H9 (cell line): ENCODE results near the gene TRIOBP. TPM values are rescaled to one million over a fixed set of nuclear protein-coding genes. Genes with fewer than 3 reads are reported as not detected.

Source experiments
- DNase-seq: peaks from one replicate; pipeline ENCODE4 v3.0.0-alpha.2; 2017
- H2AFZ ChIP-seq: one replicate; pipeline ENCODE4 v1.6.1; 2013; ENCODE audit warnings: mild to moderate bottlenecking, low read length, control low read depth, moderate library complexity
- H2AK5ac ChIP-seq: 2 replicates; pipeline ENCODE4 v1.6.1; 2013; ENCODE audit warnings: low read length, control low read depth, mixed read lengths; ENCODE audit not compliant: insufficient read length
- H2BK120ac ChIP-seq: one replicate; pipeline ENCODE4 v1.6.1; 2013; ENCODE audit warnings: low read depth, mild to moderate bottlenecking, low read length, control low read depth, inconsistent platforms; ENCODE audit not compliant: poor library complexity, severe bottlenecking
- H2BK12ac ChIP-seq: 2 replicates; pipeline ENCODE4 v1.6.1; 2013; ENCODE audit warnings: low read length, control low read depth, mixed read lengths, low read depth; ENCODE audit not compliant: insufficient read length
- H2BK15ac ChIP-seq: 2 replicates; pipeline ENCODE4 v1.6.1; 2013; ENCODE audit warnings: low read depth, low read length, control low read depth
- H2BK20ac ChIP-seq: one replicate; pipeline ENCODE4 v1.6.1; 2013; ENCODE audit warnings: low read depth, mild to moderate bottlenecking, low read length, control low read depth, inconsistent platforms; ENCODE audit not compliant: poor library complexity, severe bottlenecking
- H2BK5ac ChIP-seq: 2 replicates; pipeline ENCODE4 v1.6.1; 2013; ENCODE audit warnings: low read length, control low read depth, mixed read lengths; ENCODE audit not compliant: insufficient read length
- H3K14ac ChIP-seq: 2 replicates; pipeline ENCODE4 v1.6.1; 2013; ENCODE audit warnings: low read length, control low read depth; ENCODE audit not compliant: insufficient read depth
- H3K18ac ChIP-seq: 2 replicates; pipeline ENCODE4 v1.6.1; 2013; ENCODE audit warnings: low read depth, mild to moderate bottlenecking, mixed read lengths, low read length, control low read depth; ENCODE audit not compliant: insufficient read length
- H3K23ac ChIP-seq: 2 replicates; pipeline ENCODE4 v1.6.1; 2013; ENCODE audit warnings: low read length, control low read depth, mixed read lengths, low read depth; ENCODE audit not compliant: insufficient read length
- H3K23me2 ChIP-seq: 2 replicates; pipeline ENCODE4 v1.6.1; 2013; ENCODE audit warnings: low read depth, mild to moderate bottlenecking, mixed read lengths, low read length, control low read depth; ENCODE audit not compliant: insufficient read length, poor library complexity, severe bottlenecking
- H3K27ac ChIP-seq: 2 replicates; pipeline ENCODE4 v1.5.1; 2013; ENCODE audit warnings: low read length, control low read depth, mixed read lengths, low read depth; ENCODE audit not compliant: insufficient read length
- H3K27me3 ChIP-seq: 2 replicates; pipeline ENCODE4 v1.6.1; 2013; ENCODE audit warnings: low read length, control low read depth, inconsistent platforms; ENCODE audit not compliant: insufficient read depth
- H3K4ac ChIP-seq: 2 replicates; pipeline ENCODE4 v1.6.1; 2013; ENCODE audit warnings: low read depth, mild to moderate bottlenecking, control low read depth, inconsistent platforms, low read length, moderate library complexity
- H3K4me1 ChIP-seq: 2 replicates; pipeline ENCODE4 v1.6.1; 2013; ENCODE audit warnings: low read length, control low read depth, inconsistent platforms; ENCODE audit not compliant: insufficient read depth
- H3K4me2 ChIP-seq: 2 replicates; pipeline ENCODE4 v1.6.1; 2013; ENCODE audit warnings: low read length, control low read depth, mixed read lengths; ENCODE audit not compliant: insufficient read length, insufficient read depth
- H3K56ac ChIP-seq: 2 replicates; pipeline ENCODE4 v1.6.1; 2013; ENCODE audit warnings: low read depth, mild to moderate bottlenecking, mixed read lengths, low read length, control low read depth; ENCODE audit not compliant: insufficient read length
- H3K79me1 ChIP-seq: 2 replicates; pipeline ENCODE4 v1.6.1; 2013; ENCODE audit warnings: low read depth, mild to moderate bottlenecking, moderate library complexity, low read length, control low read depth, inconsistent platforms; ENCODE audit not compliant: insufficient read depth, poor library complexity, severe bottlenecking
- H3K79me2 ChIP-seq: 2 replicates; pipeline ENCODE4 v1.6.1; 2013; ENCODE audit warnings: low read length, control low read depth, inconsistent platforms; ENCODE audit not compliant: insufficient read depth
- H3K9ac ChIP-seq: 2 replicates; pipeline ENCODE4 v1.6.1; 2013; ENCODE audit warnings: low read length, control low read depth, mixed read lengths; ENCODE audit not compliant: insufficient read length; ENCODE audit errors: extremely low read depth
- H3K9me3 ChIP-seq: one replicate; pipeline ENCODE4 v1.6.1; 2013; ENCODE audit warnings: low read depth, low read length, inconsistent platforms; ENCODE audit not compliant: control insufficient read depth
- H3T11ph ChIP-seq: one replicate; pipeline ENCODE4 v1.6.1; 2013; ENCODE audit warnings: mild to moderate bottlenecking, low read length, control low read depth, inconsistent platforms
- H4K20me1 ChIP-seq: one replicate; pipeline ENCODE4 v1.6.1; 2013; ENCODE audit not compliant: control insufficient read depth, insufficient read length, insufficient read depth
- H4K5ac ChIP-seq: 2 replicates; pipeline ENCODE4 v1.6.1; 2013; ENCODE audit warnings: low read depth, mild to moderate bottlenecking, mixed read lengths, low read length, control low read depth; ENCODE audit not compliant: insufficient read length
- H4K8ac ChIP-seq: replicated peaks from 2 replicates; pipeline ENCODE4 v1.6.1; 2013; ENCODE audit warnings: low read length, control low read depth, mixed read lengths, low read depth; ENCODE audit not compliant: insufficient read length
- H4K91ac ChIP-seq: 2 replicates; pipeline ENCODE4 v1.6.1; 2013; ENCODE audit warnings: low read depth, mild to moderate bottlenecking, moderate library complexity, mixed read lengths, low read length, control low read depth; ENCODE audit not compliant: insufficient read length
- H3K27ac Mint-ChIP-seq, 3 experiments: 2 replicates in 2 of 3; 3 replicates in 1 of 3; pipeline ENCODE4 v1.8.0; 2020 to 2021; ENCODE audit warnings: mixed read lengths in 3 of 3, mild to moderate bottlenecking in 1 of 3, moderate library complexity in 1 of 3
- H3K27me3 Mint-ChIP-seq: 2 replicates; pipeline ENCODE4 v1.8.0; 2021; ENCODE audit warnings: low read depth, mild to moderate bottlenecking, moderate library complexity, mixed read lengths
- H3K36me3 Mint-ChIP-seq, 3 experiments: 2 replicates in 2 of 3; 3 replicates in 1 of 3; pipeline ENCODE4 v1.8.0; 2020 to 2021; ENCODE audit warnings: low read depth in 3 of 3, mixed read lengths in 3 of 3; ENCODE audit not compliant: insufficient read depth in 1 of 3
- H3K4me1 Mint-ChIP-seq, 2 experiments: 2 replicates each; pipeline ENCODE4 v1.8.0; 2020; ENCODE audit warnings: mixed read lengths in 2 of 2
- H3K4me3 Mint-ChIP-seq, 2 experiments: 2 replicates in 1 of 2; 3 replicates in 1 of 2; pipeline ENCODE4 v1.8.0; 2020 to 2021; ENCODE audit warnings: mild to moderate bottlenecking in 2 of 2, mixed read lengths in 2 of 2, moderate library complexity in 1 of 2
- H3K9me3 Mint-ChIP-seq, 2 experiments: 2 replicates in 1 of 2; 3 replicates in 1 of 2; pipeline ENCODE4 v1.8.0; 2020; ENCODE audit warnings: mild to moderate bottlenecking in 2 of 2, mixed read lengths in 2 of 2, moderate library complexity in 1 of 2
- WGBS: extraction: QIAGEN DNeasy Blood & Tissue Kit; methylation state at CpG from one replicate; pipeline ENCODE4 v1.1.7; 2013; ENCODE audit warnings: missing lambda C conversion rate, low lambda C conversion rate, mixed read lengths; ENCODE audit not compliant: insufficient read length; ENCODE audit errors: extremely low coverage; 5-methylcytosine and 5-hydroxymethylcytosine counted together
- total RNA-seq: library from RNA; stranded (reverse); gene quantifications from 2 replicates; pipeline ENCODE4 v1.2.1, GENCODE V29; 2021
- TF ChIP-seq, protein P1 (sequence below): fragments of 200-600 bp; sonication (generic); conservative IDR thresholded peaks from 3 replicates; pipeline ENCODE4 v1.8.0; 2021; ENCODE audit warnings: antibody characterized with exemption, mild to moderate bottlenecking

TRIOBP gene
- total RNA-seq, 1 experiment from 2014 or later: 52.7 TPM

- Histone ChIP-seq H3K4me1 (peaks cover 2% of the 10 kb centered on the region; the same call in 1 of the 2 replicates), H4K20me1 (no peaks in the 10 kb centered on the region), H2BK20ac (no peak within 1 kb of the TSS), H3K4ac (no peak within 1 kb of the TSS), H3K9ac (peak within 1 kb of the TSS; percentile 53), H2AK5ac (no peak within 1 kb of the TSS), H2BK120ac (no peak within 1 kb of the TSS), H3K18ac (no peak within 1 kb of the TSS), H3K4me2 (peak within 1 kb of the TSS; percentile 95), H4K91ac (no peak within 1 kb of the TSS), H3K79me2 (peaks cover 22% of the 10 kb centered on the region; the same call in 1 of the 2 replicates), H3K27ac (peak within 1 kb of the TSS; percentile 2), H3K79me1 (peaks cover 8% of the 10 kb centered on the region), H3T11ph (no peak within 1 kb of the TSS), H3K27me3 (no peaks in the 10 kb centered on the region), H2BK5ac (no peak within 1 kb of the TSS), H3K14ac (peak within 1 kb of the TSS; percentile 79), H4K8ac (no peak within 1 kb of the TSS), H3K23me2 (peaks cover 7% of the 10 kb centered on the region), H2BK15ac (no peak within 1 kb of the TSS), H3K9me3 (no peaks in the 10 kb centered on the region), H2AFZ (peak within 1 kb of the TSS; percentile 89), H4K5ac (no peak within 1 kb of the TSS), H2BK12ac (no peak within 1 kb of the TSS), H3K23ac (no peak within 1 kb of the TSS), H3K56ac (no peak within 1 kb of the TSS)
- Mint-ChIP-seq H3K9me3 (no peaks in the 10 kb centered on the region; a peak in 1 of 5 replicates), H3K27ac (peak within 1 kb of the TSS in 2 of 3 experiments; percentile 70 to 97; a peak in 5 of 7 replicates), H3K36me3 (peaks cover 0 to 20% (median 18%) of the 10 kb centered on the region in 3 experiments; a peak in 6 of 7 replicates), H3K4me1 (peaks cover 22 to 23% of the 10 kb centered on the region in 2 experiments), H3K27me3 (no peaks in the 10 kb centered on the region), H3K4me3 (peak within 1 kb of the TSS; percentile 88 to 91)
- no CpG with 5 or more reads among the region's 101 CpGs for WGBS
- TF ChIP-seq, protein P1, sequence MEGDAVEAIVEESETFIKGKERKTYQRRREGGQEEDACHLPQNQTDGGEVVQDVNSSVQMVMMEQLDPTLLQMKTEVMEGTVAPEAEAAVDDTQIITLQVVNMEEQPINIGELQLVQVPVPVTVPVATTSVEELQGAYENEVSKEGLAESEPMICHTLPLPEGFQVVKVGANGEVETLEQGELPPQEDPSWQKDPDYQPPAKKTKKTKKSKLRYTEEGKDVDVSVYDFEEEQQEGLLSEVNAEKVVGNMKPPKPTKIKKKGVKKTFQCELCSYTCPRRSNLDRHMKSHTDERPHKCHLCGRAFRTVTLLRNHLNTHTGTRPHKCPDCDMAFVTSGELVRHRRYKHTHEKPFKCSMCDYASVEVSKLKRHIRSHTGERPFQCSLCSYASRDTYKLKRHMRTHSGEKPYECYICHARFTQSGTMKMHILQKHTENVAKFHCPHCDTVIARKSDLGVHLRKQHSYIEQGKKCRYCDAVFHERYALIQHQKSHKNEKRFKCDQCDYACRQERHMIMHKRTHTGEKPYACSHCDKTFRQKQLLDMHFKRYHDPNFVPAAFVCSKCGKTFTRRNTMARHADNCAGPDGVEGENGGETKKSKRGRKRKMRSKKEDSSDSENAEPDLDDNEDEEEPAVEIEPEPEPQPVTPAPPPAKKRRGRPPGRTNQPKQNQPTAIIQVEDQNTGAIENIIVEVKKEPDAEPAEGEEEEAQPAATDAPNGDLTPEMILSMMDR: no peak
- peak; percentile 99 for DNase-seq
Measured at GRCh38 chr22:37658133-37659065, 38.4 kb upstream of the TRIOBP start, which contains the start of gene PDXP. PDXP (plus strand) TSS chr22:37658723; CDS start chr22:37658783, 60 bp downstream.
